Posterior cingulate gyrus (tissue), 11 donors: Measurements from ENCODE around the gene TCEAL4.

Source experiments
- DNase-seq, 10 donors: peaks; one replicate each; pipeline versions ENCODE4 v3.0.0 to v3.0.0-alpha.2; 2020 to 2021; ENCODE audit warnings: mixed read lengths in 3 of 10
- intact Hi-C: fragments of 100-400 bp; cut with DNase I; formaldehyde crosslinking; loops from one replicate; pipeline ENCODE4 v1.15.1; 2023

Gene TCEAL4

DNA sequence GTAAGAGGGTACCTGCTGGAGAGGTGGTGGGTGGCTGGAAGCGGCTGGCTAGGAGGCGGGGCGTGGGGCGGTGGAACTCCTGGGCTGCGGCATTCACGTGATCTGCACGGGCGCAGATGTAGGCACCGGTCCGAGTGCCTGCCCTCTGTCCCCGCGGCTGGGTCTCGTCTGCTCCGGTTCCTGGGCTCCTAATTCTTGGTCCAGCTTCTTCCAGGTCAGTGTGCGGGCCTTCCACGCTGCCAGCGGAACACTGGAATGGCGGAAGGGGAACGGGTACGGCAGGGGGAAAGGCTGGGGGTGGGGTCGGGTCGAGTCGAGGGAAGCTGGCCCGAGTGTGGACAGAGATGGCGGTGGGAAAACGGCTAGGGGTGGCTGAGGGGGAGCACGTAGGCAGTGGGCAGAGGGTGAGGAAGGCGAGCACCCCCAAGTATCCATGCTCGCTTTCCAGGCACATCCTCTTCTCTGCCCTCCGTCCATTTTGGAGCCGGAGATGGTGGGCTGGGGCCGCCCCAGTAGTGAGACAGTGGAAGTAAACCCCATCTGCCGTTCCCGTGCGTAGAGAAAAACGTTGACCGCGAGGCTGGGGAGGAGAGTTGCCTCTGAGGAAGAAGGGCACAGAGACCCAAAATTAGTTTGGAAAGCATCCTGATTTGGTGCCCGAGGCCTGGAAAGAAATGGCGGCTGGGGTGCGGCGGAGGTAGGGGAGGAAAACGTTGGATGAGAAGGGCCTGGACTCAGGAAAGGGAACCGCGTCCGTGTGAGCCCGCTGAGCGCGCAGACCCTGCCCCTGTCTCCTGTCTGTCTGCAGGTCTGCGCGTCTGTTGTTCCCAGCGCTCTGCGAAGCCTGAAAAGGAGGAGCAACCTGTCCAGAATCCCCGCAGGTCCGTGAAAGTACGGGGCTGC, at the start of gene TCEAL4:
Gene TCEAL4 (plus strand): TSS at position 105 of the 903 bp plus-strand sequence. CDS start 1,161 bp downstream, outside the sequence.
- intact Hi-C loops, result loop anchor here (2.0 kb wide), 1 partner anchor 43 kb away; the partner anchor contains the start of gene TCEAL1
- peak; percentile 52 to 94 (median 65) for DNase-seq

DNA sequence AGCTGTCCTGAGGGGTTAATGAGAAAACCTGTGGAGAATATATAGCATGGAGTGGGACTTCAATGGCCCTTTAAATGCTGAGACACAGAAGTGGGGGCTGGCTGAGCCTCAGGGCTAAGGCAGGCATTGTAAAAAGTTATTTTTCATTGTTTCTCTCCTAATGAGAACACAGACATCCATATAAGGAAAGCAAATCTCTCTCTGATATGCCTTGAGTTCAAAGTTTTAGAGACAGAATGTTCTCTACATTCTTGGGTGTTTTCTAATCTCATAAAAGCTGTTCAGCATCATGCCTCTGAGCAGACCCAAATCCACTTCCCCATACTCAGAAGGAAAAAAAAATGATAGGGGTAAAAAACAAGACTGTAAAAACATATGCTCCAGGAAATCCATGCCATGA, 49.2 kb upstream of the TCEAL4 start:
- intact Hi-C loops, result loop anchor here (10.0 kb wide), 1 partner anchor 99 kb away; no protein-coding TSS in a partner anchor
- DNase-seq, result no peak

DNA sequence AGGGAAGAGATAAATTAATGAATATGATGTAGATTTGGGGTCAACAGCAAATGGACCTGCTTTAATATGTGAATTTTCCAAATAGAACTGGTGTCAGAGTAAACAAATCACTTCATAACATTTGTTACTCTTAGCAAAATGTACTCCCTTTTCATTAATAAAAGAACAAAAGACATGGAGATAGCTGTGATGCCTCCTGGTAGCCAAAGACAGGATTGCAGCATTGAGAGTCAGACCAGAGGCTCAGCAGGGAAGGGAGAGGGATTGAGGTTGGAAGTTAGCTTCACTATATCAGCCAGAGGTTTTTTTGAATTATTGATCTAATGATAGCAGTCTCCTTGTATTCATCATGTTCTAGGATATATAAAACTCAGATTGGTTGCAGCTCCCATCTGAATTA, 48.6 kb upstream of the TCEAL4 start:
- DNase-seq, result no peak
- intact Hi-C loops, result loop anchor here (10.0 kb wide), 1 partner anchor 98 kb away; no protein-coding TSS in a partner anchor

DNA sequence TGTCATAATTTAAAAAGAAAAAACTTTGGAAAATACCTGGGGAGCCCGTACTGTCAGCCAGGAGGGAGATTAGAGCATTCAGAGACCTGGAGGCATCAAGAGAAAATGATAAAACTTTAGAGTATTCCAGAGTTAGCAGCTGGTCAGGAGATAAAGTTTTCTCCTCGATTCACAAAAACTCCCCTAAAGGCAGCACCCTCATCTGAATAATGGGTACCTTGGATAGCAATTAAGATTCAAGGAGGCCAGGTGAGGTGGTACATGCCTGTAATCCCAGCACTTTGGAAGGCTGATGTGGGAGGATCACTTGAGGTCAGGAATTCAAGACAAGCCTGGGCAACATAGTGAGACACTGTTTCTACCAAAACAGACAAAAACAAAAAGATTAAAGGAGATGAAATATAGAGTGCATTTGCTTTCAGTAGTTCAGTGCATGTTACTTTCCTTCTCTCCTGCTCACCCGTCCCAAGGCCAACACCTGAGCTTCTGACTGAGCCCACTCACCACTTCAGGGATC, 47.4 kb upstream of the TCEAL4 start:
- no peak for DNase-seq
- intact Hi-C loops, result loop anchor here (10.0 kb wide), 1 partner anchor 97 kb away; no protein-coding TSS in a partner anchor

DNA sequence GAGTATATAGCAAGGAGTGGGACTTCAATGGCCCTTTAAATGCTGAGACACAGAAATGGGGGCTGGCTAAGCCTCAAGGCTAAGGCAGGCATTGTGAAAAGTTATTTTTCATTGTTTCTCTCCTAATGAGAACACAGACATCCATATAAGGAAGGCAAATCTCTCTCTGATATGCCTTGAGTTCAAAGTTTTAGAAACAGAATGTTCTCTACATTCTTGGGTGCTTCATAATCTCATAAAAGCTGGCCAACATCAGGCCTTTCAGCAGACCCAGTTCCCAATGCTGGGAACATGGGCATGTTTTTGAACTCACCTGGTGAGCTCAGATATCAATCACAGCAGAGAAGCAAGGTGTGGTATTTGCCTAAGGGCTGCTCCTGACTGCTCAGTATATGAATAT, 46.6 kb upstream of the TCEAL4 start:
- intact Hi-C loops, result loop anchor here (10.0 kb wide), 1 partner anchor 96 kb away; no protein-coding TSS in a partner anchor
- DNase-seq, result no peak

DNA sequence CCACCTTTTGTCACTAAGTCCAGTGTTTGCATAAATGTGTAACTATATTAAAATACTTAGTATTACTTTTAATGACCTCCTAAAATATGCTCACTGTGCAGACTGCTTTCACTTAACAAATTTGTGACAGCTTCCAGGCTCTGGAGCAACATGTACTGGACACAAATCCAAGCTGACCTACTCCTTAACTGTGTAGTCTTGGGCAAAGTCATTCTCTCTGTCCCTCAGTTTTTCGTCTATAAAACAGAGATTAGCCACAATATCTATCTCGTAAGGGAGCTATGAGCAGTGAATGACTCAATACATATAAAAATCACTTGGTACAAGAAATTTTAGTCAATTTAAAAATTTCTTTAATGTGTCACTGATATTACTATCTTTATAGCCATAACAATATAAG, 45.6 kb upstream of the TCEAL4 start:
- intact Hi-C loops, result loop anchor here (10.0 kb wide), 1 partner anchor 95 kb away; no protein-coding TSS in a partner anchor
- DNase-seq, result no peak

DNA sequence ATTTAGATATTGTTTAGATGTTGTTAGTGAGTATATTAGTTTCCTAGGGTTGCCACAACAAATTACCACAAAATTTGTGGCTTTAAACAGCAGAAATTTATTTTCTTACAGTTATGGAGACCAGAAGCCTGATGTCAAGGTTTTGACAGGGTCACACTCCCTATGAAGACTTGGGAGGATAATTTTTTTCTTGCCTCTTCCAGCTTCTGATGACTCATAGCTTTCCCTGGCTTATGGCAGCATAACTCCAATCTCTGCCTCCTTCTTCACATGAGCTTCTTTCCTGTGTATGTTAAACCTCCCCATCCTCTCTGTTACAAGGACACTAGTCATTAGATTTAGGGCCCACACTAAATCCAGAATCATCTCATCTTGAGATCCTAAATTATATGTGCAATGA, 45.2 kb upstream of the TCEAL4 start:
- intact Hi-C loops, result no loop called here
- no peak for DNase-seq

DNA sequence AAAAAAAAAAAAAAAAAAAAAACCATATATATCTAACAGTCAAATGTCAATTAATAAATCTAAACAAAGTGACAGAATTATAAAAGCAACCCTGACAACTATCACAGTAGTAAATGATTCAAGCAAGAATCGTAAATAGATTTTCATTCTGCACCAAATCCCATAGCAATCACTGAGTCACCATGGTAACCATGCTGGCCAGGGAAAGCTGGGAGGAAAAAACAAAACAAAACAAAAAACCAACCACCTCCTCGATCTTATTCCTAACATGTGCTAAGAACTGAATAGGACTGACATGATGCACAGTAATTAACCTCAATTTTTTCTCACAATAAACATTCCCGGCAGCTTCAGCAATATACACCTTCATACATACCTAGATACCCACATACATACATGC, 35.4 kb upstream of the TCEAL4 start:
- intact Hi-C loops, result no loop called here

DNA sequence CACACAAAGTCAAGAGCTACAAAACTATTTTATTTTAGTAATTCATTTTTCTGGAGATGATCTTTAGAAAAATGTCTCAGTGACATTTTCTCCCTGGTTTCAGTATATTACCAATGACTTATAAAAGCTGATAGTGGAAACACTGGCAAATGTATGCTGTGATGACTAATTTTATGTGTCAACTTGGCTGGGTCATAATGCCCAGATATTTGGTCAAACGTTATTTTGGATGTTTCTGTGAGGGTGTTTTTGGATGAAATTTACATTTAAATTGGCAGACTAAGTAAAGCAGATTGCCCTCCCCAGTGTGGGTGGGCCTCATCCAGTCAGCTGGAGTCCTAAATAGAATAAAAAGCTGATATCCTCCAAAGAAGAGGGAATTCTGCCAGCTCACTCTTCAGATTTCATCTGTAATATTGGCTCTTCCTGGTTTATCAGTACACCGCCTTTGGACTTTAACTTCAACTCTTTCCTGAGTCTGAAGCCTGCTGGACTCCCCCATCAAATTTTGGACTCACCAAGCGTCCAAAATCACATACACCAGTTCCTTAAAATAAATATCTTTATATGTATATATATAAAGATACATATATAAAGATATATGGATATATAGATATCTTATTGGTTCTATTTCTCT, 34.8 kb upstream of the TCEAL4 start:
- intact Hi-C loops, result no loop called here
- no peak for DNase-seq

More for the DNA sequence above, 35.4 kb upstream of the TCEAL4 start:
- DNase-seq, result no peak

DNA sequence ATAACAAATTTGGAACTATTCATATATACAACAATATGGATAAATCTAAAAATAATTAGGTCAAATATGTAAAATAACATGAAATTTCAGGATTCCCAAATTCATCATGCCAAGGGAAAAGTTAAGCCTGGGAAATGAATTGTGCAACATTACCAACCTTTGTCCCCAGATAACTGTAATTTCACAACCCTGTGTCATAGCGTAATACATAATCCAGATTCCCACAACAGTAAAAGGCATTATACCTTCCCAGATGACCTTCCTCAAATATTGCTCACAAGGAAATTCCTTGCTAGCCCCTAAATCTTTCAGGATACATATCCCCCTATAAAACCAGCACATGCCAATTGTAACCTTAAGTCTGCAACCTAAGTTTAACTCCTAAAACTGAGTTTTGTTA, 33.1 kb upstream of the TCEAL4 start:
- DNase-seq, result no peak
- intact Hi-C loops, result no loop called here

DNA sequence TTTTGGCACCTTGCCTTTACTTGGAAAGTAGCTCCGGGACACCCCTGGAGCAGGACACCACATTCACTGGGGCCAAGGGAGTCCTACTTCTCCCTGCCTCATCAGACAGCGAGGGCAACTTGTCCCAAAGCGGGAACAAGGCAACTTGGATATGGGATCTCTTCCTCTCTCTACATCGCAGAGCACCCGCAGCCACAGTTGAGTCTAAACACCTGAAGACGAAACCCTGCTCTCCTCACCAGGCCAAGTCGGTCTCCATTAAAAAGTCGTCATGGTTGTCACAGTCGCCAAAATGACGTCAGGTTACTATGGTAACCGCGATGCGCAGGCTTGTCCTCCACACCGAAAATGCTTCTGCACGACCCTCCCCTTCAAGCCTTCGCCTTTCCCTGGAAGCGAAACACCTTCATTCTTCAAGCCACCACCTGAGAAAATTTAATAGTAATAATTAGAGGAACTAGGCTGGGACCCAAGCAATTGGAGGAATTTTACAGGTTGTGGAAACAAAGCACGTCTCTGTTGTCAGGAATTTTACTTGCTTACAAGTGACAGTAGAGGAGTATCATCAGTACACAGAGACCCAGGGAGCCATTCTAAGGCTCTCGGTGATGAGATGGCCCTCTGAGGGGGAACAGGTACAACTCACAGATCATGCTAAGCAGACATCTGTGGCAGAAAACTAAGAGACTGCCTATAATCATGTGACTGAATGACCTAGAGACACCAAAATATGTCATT, 30.5 kb upstream of the TCEAL4 start:
- DNase-seq, result peak; percentile 35 to 90 (median 68)
- intact Hi-C loops, result no loop called here

DNA sequence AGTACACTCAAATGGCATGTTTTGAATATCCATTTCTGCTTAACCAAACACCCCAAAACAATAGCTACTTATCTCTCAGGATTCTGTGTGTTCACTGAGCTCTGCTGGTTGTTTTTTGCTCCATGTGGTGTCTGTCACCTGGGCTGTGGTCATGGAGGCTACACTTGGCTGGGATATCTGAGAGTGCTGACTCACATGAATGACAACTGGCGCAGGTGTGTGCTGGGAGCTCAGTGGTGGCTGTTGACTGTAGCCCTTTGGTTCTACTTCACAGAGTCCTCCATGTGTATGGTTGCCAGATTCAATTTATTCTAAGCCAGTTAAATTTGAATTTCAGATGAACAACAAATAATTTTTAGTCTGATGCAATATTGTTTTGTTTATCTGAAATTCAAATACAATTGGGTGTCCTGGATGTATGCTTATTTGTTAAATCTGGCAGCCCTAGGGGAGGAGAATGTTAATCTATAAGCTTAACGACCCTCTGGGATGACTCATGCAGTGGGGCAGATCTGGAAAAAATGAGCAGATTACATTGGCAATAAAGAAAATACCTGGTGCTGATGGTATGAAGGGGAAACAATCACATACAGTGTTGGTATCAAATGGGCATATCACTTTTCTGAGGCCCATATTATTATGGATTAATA, 28.2 kb upstream of the TCEAL4 start:
- DNase-seq, result no peak
- intact Hi-C loops, result no loop called here

DNA sequence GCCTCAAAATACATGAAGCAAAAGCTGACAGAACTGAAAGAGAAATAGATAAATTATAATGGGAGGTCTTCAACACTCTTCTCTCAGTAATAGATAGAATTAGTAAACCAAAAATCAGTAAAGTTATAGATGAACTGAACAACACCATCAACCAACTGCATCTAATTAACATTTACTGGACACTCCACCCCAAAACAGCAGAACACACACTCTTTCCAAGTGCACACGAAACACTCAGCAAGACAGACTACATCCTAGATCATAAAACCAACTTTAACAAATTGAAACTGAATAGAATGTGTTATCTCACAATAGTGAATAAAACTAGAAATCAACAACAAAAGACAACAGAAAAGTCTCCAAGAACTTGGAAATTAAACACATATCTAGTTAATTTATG, 25.1 kb upstream of the TCEAL4 start:
- no peak for DNase-seq
- intact Hi-C loops, result no loop called here

DNA sequence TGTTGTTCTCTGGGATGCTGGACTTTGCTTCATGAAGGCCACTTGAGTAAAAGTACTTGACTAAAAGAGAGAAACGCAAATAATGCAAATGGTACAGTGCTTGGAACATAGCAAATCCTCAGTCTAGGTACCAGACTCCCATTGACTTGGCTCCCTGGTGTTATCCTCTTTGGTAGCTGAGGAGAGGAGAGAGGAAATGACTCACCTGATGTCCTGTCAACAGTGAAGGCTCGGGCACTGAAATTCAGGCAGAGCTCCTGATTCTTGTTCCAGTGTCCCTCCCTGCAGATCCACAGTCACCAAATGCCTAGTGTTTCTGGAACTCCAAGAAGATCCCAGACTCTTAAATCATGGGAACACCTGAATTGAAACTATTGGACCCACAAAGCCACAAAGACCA, 22.5 kb upstream of the TCEAL4 start:
- intact Hi-C loops, result no loop called here
- DNase-seq, result no peak

DNA sequence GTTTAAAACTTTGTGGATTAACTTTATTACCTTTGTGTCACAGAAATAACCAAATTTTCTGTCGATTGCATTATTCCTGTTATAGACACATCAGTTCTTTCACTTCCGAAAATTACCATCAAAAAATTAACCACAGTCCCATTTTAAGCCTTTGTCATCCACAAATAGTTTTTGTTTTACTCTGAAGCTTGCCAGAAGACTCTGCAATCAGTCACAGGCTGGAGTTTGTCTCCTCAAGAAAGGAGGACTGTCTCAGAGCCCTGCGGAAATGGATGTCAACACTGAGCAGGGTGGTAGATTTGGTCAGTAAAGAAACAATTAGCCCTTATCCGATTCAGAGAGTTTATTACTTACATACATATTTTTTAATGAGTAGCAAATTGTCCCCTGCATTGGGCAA, 20.1 kb upstream of the TCEAL4 start:
- DNase-seq, result no peak
- intact Hi-C loops, result no loop called here

DNA sequence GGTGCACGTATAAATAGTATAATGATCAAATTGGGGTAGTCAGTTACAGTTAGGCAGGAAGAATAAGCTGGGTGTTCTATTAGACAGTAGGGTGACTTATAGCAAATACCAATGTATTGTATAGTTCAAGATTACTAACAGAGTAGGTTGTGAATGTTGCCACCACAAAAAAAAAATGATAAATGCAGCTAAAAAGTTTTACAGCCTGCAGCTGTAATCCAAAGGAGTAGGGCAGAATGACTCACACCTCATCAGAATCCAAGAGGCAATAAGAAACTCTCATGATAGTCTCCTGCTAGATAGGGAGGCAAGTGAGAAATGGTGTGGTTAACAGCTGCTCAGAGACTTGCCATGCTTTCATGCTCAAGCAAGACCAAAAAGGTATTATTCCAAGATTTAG, 19.6 kb upstream of the TCEAL4 start:
- intact Hi-C loops, result no loop called here
- no peak for DNase-seq

DNA sequence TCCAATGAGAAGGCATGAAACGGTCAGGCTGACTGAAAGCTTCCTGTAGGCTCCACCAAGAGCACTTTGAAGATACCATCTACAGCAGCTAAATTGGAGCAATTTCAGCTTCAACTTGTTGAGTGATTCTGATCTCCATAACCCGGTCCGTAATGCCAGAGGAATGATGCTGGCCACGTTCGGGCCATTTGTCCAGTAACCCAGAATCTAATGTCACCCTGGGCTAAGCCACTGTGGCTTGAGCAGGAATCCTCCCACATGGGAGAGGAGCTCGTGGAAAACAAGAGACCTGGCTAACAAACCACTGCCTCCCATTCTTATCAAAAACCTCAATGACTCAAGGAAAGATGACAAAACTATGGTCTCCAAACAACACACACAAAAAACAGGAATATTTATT, 14.2 kb upstream of the TCEAL4 start:
- intact Hi-C loops, result no loop called here
- no peak for DNase-seq

DNA sequence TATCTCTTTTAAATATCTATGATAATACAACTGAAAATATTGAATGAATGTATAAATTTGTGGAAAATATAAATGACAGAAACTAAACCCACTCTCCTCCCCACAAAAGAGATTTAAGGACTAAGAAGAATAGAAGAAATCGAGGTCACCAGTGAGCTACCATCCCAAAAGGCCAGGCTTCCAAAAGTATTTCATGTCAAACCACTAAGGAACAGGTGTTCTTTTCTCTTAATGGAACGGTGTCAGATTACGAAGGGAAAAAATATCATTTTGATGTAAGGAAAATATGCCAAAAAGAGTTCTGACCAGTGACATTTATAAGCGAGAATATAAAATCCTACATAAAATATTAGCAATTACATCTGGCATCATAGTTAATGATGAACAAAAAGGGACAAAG, 13.6 kb upstream of the TCEAL4 start:
- DNase-seq, result no peak
- intact Hi-C loops, result no loop called here

DNA sequence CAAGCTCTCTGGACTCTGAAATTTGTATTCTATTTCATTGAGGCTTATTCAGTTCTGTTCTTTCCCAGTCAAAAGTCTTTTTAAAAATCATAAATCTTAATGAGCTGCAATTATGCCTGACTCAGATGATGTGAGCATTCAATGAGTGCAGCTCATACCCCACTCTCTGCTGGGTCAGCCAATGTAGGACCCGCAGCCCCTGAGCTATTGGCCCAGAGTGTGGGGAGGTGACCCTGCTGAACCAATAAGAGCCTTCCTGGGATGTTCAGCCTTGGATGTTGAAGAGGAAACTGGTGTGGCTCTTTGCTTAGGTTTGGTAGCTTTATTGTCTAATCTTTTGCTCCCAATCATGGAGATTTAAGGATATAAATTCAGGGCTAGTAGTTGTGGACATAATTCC, 12.1 kb upstream of the TCEAL4 start:
- peak in 1 of 10 donors; percentile 41 for DNase-seq
- intact Hi-C loops, result no loop called here

DNA sequence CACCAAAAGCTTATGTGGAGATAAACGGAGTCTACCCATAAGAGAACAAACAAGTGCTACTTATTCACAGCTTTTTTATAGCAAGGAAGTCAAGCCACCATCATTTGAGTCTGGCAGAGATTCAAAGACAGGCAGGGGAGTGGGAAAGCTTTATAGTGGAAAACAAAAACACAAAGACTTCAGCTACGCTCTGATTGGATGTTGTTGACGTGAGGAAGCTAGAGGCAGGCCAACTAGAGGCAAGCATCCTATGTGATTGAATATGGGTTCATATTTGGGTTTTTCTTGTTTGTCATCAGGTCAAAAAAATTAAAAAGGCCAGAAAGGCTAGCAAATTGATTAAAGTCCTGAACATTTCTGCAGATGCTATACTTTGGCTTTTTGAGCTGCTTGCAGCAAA, 719 bp upstream of the TCEAL4 start:
- DNase-seq, result no peak
- intact Hi-C loops, result no loop called here
